Erythroblast (primary cell): ENCODE measurements around the gene NID1.

Source experiments
- DNase-seq, 2 experiments: peaks; one replicate each; lab custom pipeline; 2025; lab: John Stamatoyannopoulos, UW
- GATA1 ChIP-seq: IDR thresholded peaks from 2 replicates; pipeline ENCODE4 v1.6.1; 2011; ENCODE audit warnings: low read depth, mild to moderate bottlenecking, control low read depth, low read length, moderate library complexity
- POLR2A ChIP-seq: IDR thresholded peaks from 2 replicates; pipeline ENCODE4 v1.6.1; 2011; ENCODE audit warnings: mild to moderate bottlenecking, low read length

NID1 gene

GRCh38 chr1:235953801-235954200 is 111.1 kb downstream of the NID1 start:
- TF ChIP-seq GATA1 (no peak), POLR2A (no peak)
- DNase-seq: no peak

- no peak for DNase-seq
- TF ChIP-seq POLR2A (no peak), GATA1 (no peak)
Observed at GRCh38 chr1:235952950-235953615, 111.8 kb downstream of the NID1 start.

GRCh38 chr1:235951661-235952060 is 113.2 kb downstream of the NID1 start:
- TF ChIP-seq POLR2A (no peak), GATA1 (no peak)

GRCh38 chr1:235950318-235950717 is 114.6 kb downstream of the NID1 start:
- no peak for TF ChIP-seq POLR2A
- TF ChIP-seq GATA1: no peak
- DNase-seq: no peak

More at GRCh38 chr1:235951661-235952060, 113.2 kb downstream of the NID1 start:
- DNase-seq: no peak

GRCh38 chr1:235948774-235949427 is 116.0 kb downstream of the NID1 start:
- DNase-seq: no peak
- TF ChIP-seq POLR2A (no peak), GATA1 (no peak)

- TF ChIP-seq GATA1 (no peak), POLR2A (no peak)
- no peak for DNase-seq
Observed at GRCh38 chr1:235947989-235948388, 116.9 kb downstream of the NID1 start.

GRCh38 chr1:235946571-235946981 is 118.3 kb downstream of the NID1 start:
- no peak for TF ChIP-seq GATA1
- no peak for TF ChIP-seq POLR2A
- DNase-seq: no peak

GRCh38 chr1:235945775-235946570 is 118.9 kb downstream of the NID1 start:
- DNase-seq: no peak
- no peak for TF ChIP-seq POLR2A
- no peak for TF ChIP-seq GATA1

GRCh38 chr1:235943581-235944114 is 121.2 kb downstream of the NID1 start:
- no peak for DNase-seq
- TF ChIP-seq GATA1: no peak
- no peak for TF ChIP-seq POLR2A

- DNase-seq: no peak
- TF ChIP-seq GATA1: no peak
- TF ChIP-seq POLR2A: no peak
Observed at GRCh38 chr1:235942979-235943575, 121.8 kb downstream of the NID1 start.

- DNase-seq: no peak
- no peak for TF ChIP-seq GATA1
- no peak for TF ChIP-seq POLR2A
Observed at GRCh38 chr1:235942625-235942934, 122.3 kb downstream of the NID1 start.

GRCh38 chr1:235941876-235942624 is 122.8 kb downstream of the NID1 start:
- no peak for DNase-seq
- TF ChIP-seq POLR2A (no peak), GATA1 (no peak)

- TF ChIP-seq GATA1 (no peak), POLR2A (no peak)
- DNase-seq: no peak
Observed at GRCh38 chr1:235940285-235940684, 124.6 kb downstream of the NID1 start.
